ENCODE data around the gene HMGN1. TPM values are rescaled to one million over a fixed set of nuclear protein-coding genes. Genes with fewer than 3 reads are reported as not detected.

HMGN1 gene
- total RNA-seq = 10 to 100 TPM; 54.0 to 75.8 (median 60.3) TPM

- DNase-seq (ENCODE audit: low spot score) (peak; percentile 60), ATAC-seq (ENCODE audit: low FRiP score) (peak; percentile 86)
- TF ChIP-seq CTCF (IDR thresholded peaks at IDR 0.05) = no peak
These were observed at the start of gene HMGN1 for GRCh38 chr21:39348355-39349210. Gene HMGN1, minus strand, starts transcription at chr21:39349088. Its CDS starts 171 bp downstream, at chr21:39348917.

- TF ChIP-seq CTCF (IDR thresholded peaks at IDR 0.05) = no peak
- ATAC-seq (ENCODE audit: low FRiP score) (no peak), DNase-seq (ENCODE audit: low spot score) (no peak)
These were observed 48.9 kb upstream of the HMGN1 start for GRCh38 chr21:39397646-39398385.

GRCh38 chr21:39392981-39393380 is 44.1 kb upstream of the HMGN1 start:
- no peak for TF ChIP-seq CTCF (IDR thresholded peaks at IDR 0.05)
- no peak for DNase-seq (ENCODE audit: low spot score)
- no peak for ATAC-seq (ENCODE audit: low FRiP score)

GRCh38 chr21:39390212-39390765 is 41.4 kb upstream of the HMGN1 start:
- no peak for TF ChIP-seq CTCF (IDR thresholded peaks at IDR 0.05)
- no peak for DNase-seq (ENCODE audit: low spot score)
- no peak for ATAC-seq (ENCODE audit: low FRiP score)

- DNase-seq (ENCODE audit: low spot score) = no peak
- no peak for ATAC-seq (ENCODE audit: low FRiP score)
- TF ChIP-seq CTCF (IDR thresholded peaks at IDR 0.05) = no peak
These were observed 39.9 kb upstream of the HMGN1 start for GRCh38 chr21:39388811-39389155.

- ATAC-seq (ENCODE audit: low FRiP score) (peak; percentile 83), DNase-seq (ENCODE audit: low spot score) (peak; percentile 87)
- peak in 2 of 3 donors; percentile 31 to 44 for TF ChIP-seq CTCF (IDR thresholded peaks at IDR 0.05)
These were observed 39.3 kb upstream of the HMGN1 start for GRCh38 chr21:39388038-39388810.
